ENCODE measurements around the gene VSTM4. TPM values are rescaled to one million over a fixed set of nuclear protein-coding genes. Genes with fewer than 3 reads are reported as not detected.

The VSTM4 gene
- total and polyA plus RNA-seq, 2 of the 4 experiments (the other 2 are of a cell fraction): 2.4 to 2.9 TPM

DNA sequence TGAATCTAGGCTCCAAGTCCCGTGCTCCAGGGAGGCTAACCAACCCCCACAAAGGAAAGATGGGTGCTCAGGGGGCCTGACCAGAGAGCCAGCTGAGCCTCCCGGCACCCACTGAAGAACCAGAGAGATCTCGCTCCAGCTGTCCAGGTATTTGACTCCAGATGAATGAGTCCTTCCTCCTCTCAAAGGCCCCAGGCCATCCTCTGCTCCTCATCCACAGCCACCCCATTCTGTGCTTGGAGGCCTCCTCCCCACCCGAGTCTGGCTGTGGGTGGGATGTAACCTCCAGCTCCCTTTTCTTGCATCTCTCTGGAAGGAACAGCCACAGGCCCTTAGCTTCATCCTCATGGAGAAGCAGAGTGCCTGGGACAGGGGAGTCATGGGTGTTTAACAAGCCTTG is 44.6 kb downstream of the VSTM4 start:
- Histone ChIP-seq H3K18ac (ENCODE audit: low read depth, low read length) (no peak overlapping the region), H3K14ac (replicated peaks; ENCODE audit: low read depth, low read length) (no peak overlapping the region), H2BK5ac (ENCODE audit: low read depth, low read length, poor library complexity, severe bottlenecking) (no peak overlapping the region), H3K4me2 (ENCODE audit: low read depth, low read length) (no peak overlapping the region), H4K20me1 (ENCODE audit: insufficient read depth, low read length) (peaks cover 3% of the 10 kb centered on the region), H3K9me1 (ENCODE audit: insufficient read depth, low read length) (peaks cover 9% of the 10 kb centered on the region), H3K56ac (ENCODE audit: extremely low read depth, insufficient read depth, low read length) (no peak overlapping the region), H3K79me1 (ENCODE audit: low read depth in 1 of 2, low read length in 2 of 2) (no peaks in the 10 kb centered on the region), H3K4me3 (ENCODE audit: insufficient read depth, low read depth, low read length) (no peak overlapping the region), H3K23ac (ENCODE audit: low read depth, low read length) (no peak overlapping the region), H3K9me3 (ENCODE audit: control insufficient read depth, insufficient read depth, low read length) (no peaks in the 10 kb centered on the region), H3K4me1 (ENCODE audit: control insufficient read depth, insufficient read depth, low read length) (no peaks in the 10 kb centered on the region), H2AK9ac (replicated peaks; ENCODE audit: low read depth, low read length, poor library complexity) (no peak overlapping the region), H2BK15ac (ENCODE audit: low read depth, low read length) (no peak overlapping the region), H2BK20ac (ENCODE audit: low read depth, low read length) (no peak overlapping the region), H2AFZ (replicated peaks; ENCODE audit: low read length, poor library complexity) (no peak overlapping the region), H3K36me3 (ENCODE audit: control insufficient read depth, insufficient read depth, low read length) (peaks cover 22% of the 10 kb centered on the region; the same call in 1 of the 2 replicates), H3K27ac (ENCODE audit: insufficient read depth, low read length) (no peak overlapping the region), H2AK5ac (ENCODE audit: low read depth, low read length) (no peak overlapping the region), H2BK120ac (ENCODE audit: low read depth, low read length) (no peak overlapping the region), H4K91ac (ENCODE audit: insufficient read depth, low read depth, low read length) (no peak overlapping the region), H3K9ac (ENCODE audit: low read depth, low read length) (no peak overlapping the region), H4K8ac (ENCODE audit: low read depth in 2 of 2, low read length in 2 of 2) (no peak overlapping the region), H3K27me3 (ENCODE audit: control insufficient read depth, insufficient read depth, low read length) (no peaks in the 10 kb centered on the region), H4K5ac (ENCODE audit: low read depth, low read length) (no peak overlapping the region), H3K4ac (ENCODE audit: low read depth, low read length) (no peak overlapping the region)
- DNase-seq (no peak), ATAC-seq (ENCODE audit: low read depth) (no peak)
- BruUV-seq (replicated peaks): no TSS peak
- ChIA-PET POLR2A (ENCODE audit: unreplicated experiment) (no interaction called here), CTCF (no interaction called here)
- dilution Hi-C loops (cut with HindIII; ENCODE audit: low sequenced_read_pairs, unreplicated experiment) (no loop called here), in situ Hi-C loops (cut with MboI; ENCODE audit: low sequenced_read_pairs) (no loop called here), intact Hi-C loops (cut with micrococcal nuclease) (no loop called here)
- TF ChIP-seq, protein P1, sequence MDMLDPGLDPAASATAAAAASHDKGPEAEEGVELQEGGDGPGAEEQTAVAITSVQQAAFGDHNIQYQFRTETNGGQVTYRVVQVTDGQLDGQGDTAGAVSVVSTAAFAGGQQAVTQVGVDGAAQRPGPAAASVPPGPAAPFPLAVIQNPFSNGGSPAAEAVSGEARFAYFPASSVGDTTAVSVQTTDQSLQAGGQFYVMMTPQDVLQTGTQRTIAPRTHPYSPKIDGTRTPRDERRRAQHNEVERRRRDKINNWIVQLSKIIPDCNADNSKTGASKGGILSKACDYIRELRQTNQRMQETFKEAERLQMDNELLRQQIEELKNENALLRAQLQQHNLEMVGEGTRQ (IDR thresholded peaks at IDR 0.05; ENCODE audit: low read depth, low read length): no peak
- no peak for TF ChIP-seq RCOR1 (IDR thresholded peaks at IDR 0.05; ENCODE audit: insufficient replicate concordance, low read length)
- no peak for TF ChIP-seq MAZ (IDR thresholded peaks at IDR 0.05; ENCODE audit: borderline replicate concordance, low read depth, low read length)
- TF ChIP-seq FOS (IDR thresholded peaks at IDR 0.05; ENCODE audit: low read depth, low read length): no peak
- no peak for TF ChIP-seq NFE2L2 (IDR thresholded peaks at IDR 0.05; ENCODE audit: low read depth, low read length)
- no peak for TF ChIP-seq RAD21 (IDR thresholded peaks at IDR 0.05; ENCODE audit: low read length)
- TF ChIP-seq POLR2A (IDR thresholded peaks at IDR 0.05; ENCODE audit: low read depth, low read length): no peak
- TF ChIP-seq, protein P2, sequence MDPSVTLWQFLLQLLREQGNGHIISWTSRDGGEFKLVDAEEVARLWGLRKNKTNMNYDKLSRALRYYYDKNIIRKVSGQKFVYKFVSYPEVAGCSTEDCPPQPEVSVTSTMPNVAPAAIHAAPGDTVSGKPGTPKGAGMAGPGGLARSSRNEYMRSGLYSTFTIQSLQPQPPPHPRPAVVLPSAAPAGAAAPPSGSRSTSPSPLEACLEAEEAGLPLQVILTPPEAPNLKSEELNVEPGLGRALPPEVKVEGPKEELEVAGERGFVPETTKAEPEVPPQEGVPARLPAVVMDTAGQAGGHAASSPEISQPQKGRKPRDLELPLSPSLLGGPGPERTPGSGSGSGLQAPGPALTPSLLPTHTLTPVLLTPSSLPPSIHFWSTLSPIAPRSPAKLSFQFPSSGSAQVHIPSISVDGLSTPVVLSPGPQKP (IDR thresholded peaks at IDR 0.05; ENCODE audit: borderline replicate concordance, low read depth, low read length): no peak
- TF ChIP-seq SMC3 (IDR thresholded peaks at IDR 0.05; ENCODE audit: low read depth, low read length): no peak
- TF ChIP-seq CHD1 (IDR thresholded peaks at IDR 0.05; ENCODE audit: low read depth, low read length): no peak
- no peak for TF ChIP-seq RFX5 (IDR thresholded peaks at IDR 0.05; ENCODE audit: low read depth, low read length)
- TF ChIP-seq, protein P3, sequence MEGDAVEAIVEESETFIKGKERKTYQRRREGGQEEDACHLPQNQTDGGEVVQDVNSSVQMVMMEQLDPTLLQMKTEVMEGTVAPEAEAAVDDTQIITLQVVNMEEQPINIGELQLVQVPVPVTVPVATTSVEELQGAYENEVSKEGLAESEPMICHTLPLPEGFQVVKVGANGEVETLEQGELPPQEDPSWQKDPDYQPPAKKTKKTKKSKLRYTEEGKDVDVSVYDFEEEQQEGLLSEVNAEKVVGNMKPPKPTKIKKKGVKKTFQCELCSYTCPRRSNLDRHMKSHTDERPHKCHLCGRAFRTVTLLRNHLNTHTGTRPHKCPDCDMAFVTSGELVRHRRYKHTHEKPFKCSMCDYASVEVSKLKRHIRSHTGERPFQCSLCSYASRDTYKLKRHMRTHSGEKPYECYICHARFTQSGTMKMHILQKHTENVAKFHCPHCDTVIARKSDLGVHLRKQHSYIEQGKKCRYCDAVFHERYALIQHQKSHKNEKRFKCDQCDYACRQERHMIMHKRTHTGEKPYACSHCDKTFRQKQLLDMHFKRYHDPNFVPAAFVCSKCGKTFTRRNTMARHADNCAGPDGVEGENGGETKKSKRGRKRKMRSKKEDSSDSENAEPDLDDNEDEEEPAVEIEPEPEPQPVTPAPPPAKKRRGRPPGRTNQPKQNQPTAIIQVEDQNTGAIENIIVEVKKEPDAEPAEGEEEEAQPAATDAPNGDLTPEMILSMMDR (conservative IDR thresholded peaks at IDR 0.05; ENCODE audit: low read depth, low read length): no peak
- TF ChIP-seq CEBPB (IDR thresholded peaks at IDR 0.05; ENCODE audit: low read depth, low read length): no peak
- TF ChIP-seq MAFK (IDR thresholded peaks at IDR 0.05; ENCODE audit: low read depth, low read length): no peak
- TF ChIP-seq MXI1 (IDR thresholded peaks at IDR 0.05; ENCODE audit: borderline replicate concordance, low read depth, low read length): no peak
- no peak for TF ChIP-seq BHLHE40 (IDR thresholded peaks at IDR 0.05; ENCODE audit: low read depth, low read length)
- WGBS, 2 experiments (ENCODE audit: extremely low coverage in 2 of 2, insufficient read length in 1 of 2): 83% methylated on average over 1 of the region's 4 CpGs; no CpG with 5 or more reads in 1 of the 2 experiments
